ENCODE data around the gene HOXA5.

The HOXA5 gene

DNA sequence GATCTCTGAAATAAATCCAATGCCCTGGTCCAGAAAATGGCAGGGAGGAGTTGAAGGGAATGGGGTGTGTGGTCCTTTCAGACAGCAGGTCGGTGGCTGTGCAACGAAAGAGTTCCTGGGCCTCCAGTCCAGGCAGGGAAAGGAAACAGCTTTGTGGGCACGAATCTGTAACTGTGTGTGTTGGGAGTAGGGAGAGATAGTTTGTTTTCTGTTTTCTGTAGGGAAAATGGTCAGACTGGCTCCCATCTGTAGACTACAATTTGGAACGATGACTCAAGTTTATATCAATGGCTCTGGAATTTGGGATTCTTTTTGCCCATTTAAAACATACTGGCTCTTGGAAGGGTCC, 24.4 kb upstream of the HOXA5 start:
- peaks cover 19% of the 10 kb centered on the region for H3K27me3 Mint-ChIP-seq (ENCODE audit: low read depth, poor library complexity)
- TF ChIP-seq, protein P1, sequence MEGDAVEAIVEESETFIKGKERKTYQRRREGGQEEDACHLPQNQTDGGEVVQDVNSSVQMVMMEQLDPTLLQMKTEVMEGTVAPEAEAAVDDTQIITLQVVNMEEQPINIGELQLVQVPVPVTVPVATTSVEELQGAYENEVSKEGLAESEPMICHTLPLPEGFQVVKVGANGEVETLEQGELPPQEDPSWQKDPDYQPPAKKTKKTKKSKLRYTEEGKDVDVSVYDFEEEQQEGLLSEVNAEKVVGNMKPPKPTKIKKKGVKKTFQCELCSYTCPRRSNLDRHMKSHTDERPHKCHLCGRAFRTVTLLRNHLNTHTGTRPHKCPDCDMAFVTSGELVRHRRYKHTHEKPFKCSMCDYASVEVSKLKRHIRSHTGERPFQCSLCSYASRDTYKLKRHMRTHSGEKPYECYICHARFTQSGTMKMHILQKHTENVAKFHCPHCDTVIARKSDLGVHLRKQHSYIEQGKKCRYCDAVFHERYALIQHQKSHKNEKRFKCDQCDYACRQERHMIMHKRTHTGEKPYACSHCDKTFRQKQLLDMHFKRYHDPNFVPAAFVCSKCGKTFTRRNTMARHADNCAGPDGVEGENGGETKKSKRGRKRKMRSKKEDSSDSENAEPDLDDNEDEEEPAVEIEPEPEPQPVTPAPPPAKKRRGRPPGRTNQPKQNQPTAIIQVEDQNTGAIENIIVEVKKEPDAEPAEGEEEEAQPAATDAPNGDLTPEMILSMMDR (IDR thresholded peaks at IDR 0.05) = no peak

DNA sequence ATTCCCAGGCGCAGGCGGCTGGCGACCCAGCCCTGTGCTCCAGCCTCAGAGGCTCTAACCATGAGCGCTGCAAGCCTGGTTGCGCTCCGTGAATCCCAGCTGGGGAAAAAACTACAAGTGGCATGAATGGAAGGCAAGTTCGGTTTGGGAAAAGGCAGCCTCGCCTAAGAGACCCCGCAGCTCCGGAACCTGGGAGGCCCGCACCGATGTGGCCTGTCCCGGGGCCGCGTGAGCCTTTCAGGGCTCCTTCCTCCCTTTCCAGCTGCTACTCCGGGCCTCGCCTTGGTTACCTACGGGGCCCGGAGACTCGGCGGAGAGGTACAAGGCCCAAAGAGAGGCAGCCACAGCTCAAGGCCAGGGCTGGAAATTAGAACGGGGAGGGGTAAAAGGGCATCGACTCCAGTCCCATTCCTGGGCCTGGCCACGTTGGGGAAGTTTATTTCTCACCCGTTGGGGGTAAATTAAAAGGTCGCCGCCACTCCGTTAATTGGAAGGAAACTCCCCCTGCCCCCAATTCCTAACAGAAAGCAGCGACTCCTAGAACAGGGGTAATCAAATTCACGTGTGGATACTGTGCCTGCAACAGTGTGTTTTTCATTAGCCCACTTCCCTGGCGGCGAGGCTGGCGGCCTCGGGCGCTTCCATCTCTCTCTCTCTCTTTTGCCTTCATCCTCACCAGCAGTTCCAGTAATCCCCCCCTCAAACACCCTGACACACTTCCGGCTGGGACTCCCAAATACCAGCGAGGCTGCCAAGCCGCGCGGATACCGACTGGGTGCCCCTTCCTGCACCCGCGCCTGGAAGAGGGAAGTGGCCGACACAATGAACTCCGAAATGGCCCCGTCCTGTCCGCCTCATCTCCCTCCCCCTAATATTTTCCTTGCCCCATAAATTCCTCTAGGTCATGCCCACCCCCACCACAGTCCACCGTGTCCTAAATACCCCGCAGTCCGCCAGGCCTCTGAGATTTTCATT, 23.3 kb upstream of the HOXA5 start:
- peaks cover 35% of the 10 kb centered on the region for H3K4me1 Mint-ChIP-seq

More for the DNA sequence above, 24.4 kb upstream of the HOXA5 start:
- no peaks in the 10 kb centered on the region for H3K9me3 Mint-ChIP-seq
- H3K4me1 Mint-ChIP-seq = peaks cover 38% of the 10 kb centered on the region
- H3K4me3 Mint-ChIP-seq = peak overlapping the region; percentile 97
- H3K27ac Mint-ChIP-seq = peak overlapping the region; percentile 98
- DNase-seq = peak; percentile 6
- peaks cover 76% of the 10 kb centered on the region for H3K36me3 Mint-ChIP-seq (ENCODE audit: low read depth)

DNA sequence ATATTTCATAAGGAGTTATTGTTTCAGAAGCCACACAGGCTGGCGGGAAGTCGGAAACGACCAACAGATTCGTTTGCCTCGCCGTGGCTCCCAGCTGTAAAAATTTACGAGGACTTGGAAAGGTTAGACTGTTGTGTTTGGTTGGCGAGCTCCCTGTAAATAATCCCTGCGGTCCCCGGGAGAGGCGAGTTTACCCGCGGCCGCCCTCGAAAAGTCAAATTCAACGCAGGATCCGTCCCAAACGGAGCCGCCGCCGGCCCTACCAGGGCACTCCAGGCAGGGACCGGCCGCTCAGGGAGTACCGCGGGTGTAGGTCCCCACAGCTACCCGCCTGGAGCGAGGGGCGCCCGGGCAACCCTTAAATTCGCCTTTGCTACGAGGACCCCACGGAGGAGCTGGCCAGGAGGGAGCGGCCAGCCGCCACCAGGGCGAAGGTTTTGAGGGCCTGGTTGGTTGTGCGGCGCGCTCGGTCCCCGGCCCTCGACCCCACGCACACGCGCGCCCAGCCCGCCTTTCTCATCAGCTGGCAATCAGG, 22.6 kb upstream of the HOXA5 start:
- H3K4me1 Mint-ChIP-seq = peaks cover 28% of the 10 kb centered on the region
- DNase-seq = peak; percentile 60
- TF ChIP-seq, protein P1 (IDR thresholded peaks at IDR 0.05) = no peak
- H3K4me3 Mint-ChIP-seq = peak overlapping the region; percentile 97
- peaks cover 13% of the 10 kb centered on the region for H3K27me3 Mint-ChIP-seq (ENCODE audit: low read depth, poor library complexity)
- H3K36me3 Mint-ChIP-seq (ENCODE audit: low read depth) = peaks cover 72% of the 10 kb centered on the region
- H3K27ac Mint-ChIP-seq = peak overlapping the region; percentile 99
- no peaks in the 10 kb centered on the region for H3K9me3 Mint-ChIP-seq

More for the DNA sequence above, 23.3 kb upstream of the HOXA5 start:
- peaks cover 79% of the 10 kb centered on the region for H3K36me3 Mint-ChIP-seq (ENCODE audit: low read depth)
- DNase-seq = peak; percentile 47
- TF ChIP-seq, protein P1 (IDR thresholded peaks at IDR 0.05) = no peak
- peaks cover 19% of the 10 kb centered on the region for H3K27me3 Mint-ChIP-seq (ENCODE audit: low read depth, poor library complexity)
- H3K4me3 Mint-ChIP-seq = peak overlapping the region; percentile 97
- H3K9me3 Mint-ChIP-seq = no peaks in the 10 kb centered on the region
- H3K27ac Mint-ChIP-seq = peak overlapping the region; percentile 98

GRCh38 chr7:27165089-27165995, 21.9 kb upstream of the HOXA5 start, which contains the start of gene HOXA9:
Gene HOXA9, minus strand, starts transcription at chr7:27165537. Its CDS starts 80 bp downstream, at chr7:27165457.
- peak; percentile 73 for DNase-seq
- Mint-ChIP-seq H3K27me3 (ENCODE audit: low read depth, poor library complexity) (peaks cover 12% of the 10 kb centered on the region), H3K9me3 (no peaks in the 10 kb centered on the region), H3K4me1 (peaks cover 21% of the 10 kb centered on the region), H3K4me3 (peak within 1 kb of the TSS; percentile 97), H3K27ac (peak within 1 kb of the TSS; percentile 99), H3K36me3 (ENCODE audit: low read depth) (peaks cover 64% of the 10 kb centered on the region)
- TF ChIP-seq, protein P1 (IDR thresholded peaks at IDR 0.05) = no peak

DNA sequence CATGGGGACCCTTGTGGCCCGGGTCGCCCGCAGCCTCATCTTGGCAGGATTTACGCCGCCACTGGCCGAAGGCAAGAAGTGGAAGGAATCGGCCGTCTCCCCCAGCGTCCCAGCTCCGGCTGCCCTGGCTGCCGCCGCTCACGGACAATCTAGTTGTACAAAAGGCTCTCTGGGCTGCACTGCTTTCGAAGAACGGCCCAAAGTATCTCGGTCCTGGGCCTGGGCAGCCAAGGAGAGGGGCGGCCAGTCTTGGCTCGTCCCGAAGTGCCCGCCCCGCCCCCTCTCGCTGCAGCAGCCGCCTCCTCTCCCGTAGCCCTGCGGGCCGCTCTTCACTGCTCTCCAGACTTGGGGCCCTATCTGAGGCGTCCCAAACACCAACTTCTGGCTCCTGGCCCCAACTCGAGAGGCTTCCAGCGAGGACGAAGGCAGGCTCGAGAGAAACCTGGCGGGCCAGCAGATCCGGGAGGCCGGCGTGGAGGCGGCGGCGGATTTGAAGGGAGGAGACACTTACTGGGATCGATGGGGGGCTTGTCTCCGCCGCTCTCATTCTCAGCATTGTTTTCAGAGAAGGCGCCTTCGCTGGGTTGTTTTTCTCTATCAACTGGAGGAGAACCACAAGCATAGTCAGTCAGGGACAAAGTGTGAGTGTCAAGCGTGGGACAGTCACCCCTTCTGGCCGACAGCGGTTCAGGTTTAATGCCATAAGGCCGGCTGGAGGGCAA, 21.0 kb upstream of the HOXA5 start:
- Mint-ChIP-seq H3K9me3 (no peaks in the 10 kb centered on the region), H3K27ac (peak overlapping the region; percentile 99), H3K27me3 (ENCODE audit: low read depth, poor library complexity) (peaks cover 9% of the 10 kb centered on the region), H3K36me3 (ENCODE audit: low read depth) (peaks cover 60% of the 10 kb centered on the region), H3K4me3 (peak overlapping the region; percentile 97), H3K4me1 (peaks cover 24% of the 10 kb centered on the region)
- peak; percentile 62 for DNase-seq
- TF ChIP-seq, protein P1 (IDR thresholded peaks at IDR 0.05) = no peak

All from nephron progenitor cell (in vitro differentiated cells).